GM12878 (cell line): ENCODE results near the gene COL4A1. TPM values are rescaled to one million over a fixed set of nuclear protein-coding genes. Genes with fewer than 3 reads are reported as not detected.

Source experiments
- ATAC-seq: fragments of 200-7000 bp; cut with Tn5 transposase; 3 replicates; pipeline ENCODE4 v1.9.1; 2020; ENCODE audit warnings: mild to moderate bottlenecking, moderate library complexity
- BruUV-seq: library from RNA; stranded (reverse); fragments of 400-500 nt; replicated peaks from 2 replicates; lab custom pipeline; 2021; lab: Mats Ljungman, UMichigan
- CTCF ChIA-PET: fragments of 300-600 bp; sonication (Branson Sonifier 250); formaldehyde crosslinking; extraction: SDS; loops from one replicate; lab custom pipeline; 2021; ENCODE audit warnings: inconsistent platforms; lab: Yijun Ruan, JAX
- POLR2A ChIA-PET: fragments of 350-600 bp; formaldehyde crosslinking; extraction: SDS; loops from one replicate; lab custom pipeline; 2021; ENCODE audit warnings: inconsistent platforms; lab: Charles Lee
- RAD21 ChIA-PET: fragments of 300-600 bp; sonication (Branson Sonifier 250); formaldehyde crosslinking; loops from one replicate; lab custom pipeline; 2023; ENCODE audit warnings: antibody characterized with exemption; ENCODE audit not compliant: unreplicated experiment; lab: Charles Lee
- SMC1A ChIA-PET: fragments of 300-600 bp; sonication (Branson Sonifier 250); formaldehyde crosslinking; loops from one replicate; lab custom pipeline; 2023; ENCODE audit not compliant: unreplicated experiment, uncharacterized antibody; lab: Charles Lee
- DNase-seq: peaks from one replicate; pipeline ENCODE4 v3.0.0-alpha.2; 2011; ENCODE audit warnings: low read depth, low spot score
- FAIRE-seq: peaks from 3 replicates; lab custom pipeline; 2011; peaks lifted over from hg19 to GRCh38; lab: Jason Lieb, UNC
- H2AFZ ChIP-seq: 2 replicates; pipeline ENCODE4 v1.6.0; 2011; ENCODE audit warnings: low read depth, low read length, control low read depth; ENCODE audit not compliant: control insufficient read depth
- H3K27ac ChIP-seq: 2 replicates; pipeline ENCODE4 v1.5.1; 2011; ENCODE audit warnings: control low read depth; ENCODE audit not compliant: control insufficient read depth, insufficient read depth
- H3K27me3 ChIP-seq, 2 experiments: replicated peaks in 1 of 2; 2 replicates each; pipeline versions ENCODE4 v1.6.0 to v1.6.1; 2011; ENCODE audit warnings: low read length in 1 of 2; ENCODE audit not compliant: control insufficient read depth in 2 of 2, insufficient read depth in 2 of 2
- H3K36me3 ChIP-seq, 2 experiments: 2 replicates each; pipeline ENCODE4 v1.5.1; 2011; ENCODE audit warnings: low read length in 1 of 2; ENCODE audit not compliant: control insufficient read depth in 2 of 2, insufficient read depth in 2 of 2
- H3K4me1 ChIP-seq: 2 replicates; pipeline ENCODE4 v1.6.1; 2011; ENCODE audit warnings: mild to moderate bottlenecking, low read length, moderate library complexity, mixed read lengths; ENCODE audit not compliant: control insufficient read depth, insufficient read depth
- H3K4me2 ChIP-seq: 2 replicates; pipeline ENCODE4 v1.6.0; 2011; ENCODE audit warnings: control low read depth; ENCODE audit not compliant: control insufficient read depth, insufficient read depth
- H3K4me3 ChIP-seq: fragments of 200-600 bp; sonication (generic); 2 replicates; pipeline ENCODE4 v1.5.1; 2016
- H3K79me2 ChIP-seq: 2 replicates; pipeline ENCODE4 v1.6.0; 2011; ENCODE audit warnings: low read length; ENCODE audit not compliant: control insufficient read depth, insufficient read depth
- H3K9ac ChIP-seq: 2 replicates; pipeline ENCODE4 v1.8.0; 2011; ENCODE audit warnings: low read length, control low read depth, mixed read lengths; ENCODE audit not compliant: control insufficient read depth, insufficient read depth
- H3K9me3 ChIP-seq: replicated peaks from 3 replicates; pipeline ENCODE4 v1.5.1; 2011; ENCODE audit warnings: mild to moderate bottlenecking, low read length; ENCODE audit not compliant: control insufficient read depth, insufficient read depth
- H4K20me1 ChIP-seq: 2 replicates; pipeline ENCODE4 v1.6.0; 2011; ENCODE audit not compliant: control insufficient read depth, insufficient read depth
- ATF3 ChIP-seq: IDR thresholded peaks from 2 replicates; pipeline ENCODE4 v1.6.1; 2011; ENCODE audit warnings: low read depth, mild to moderate bottlenecking, low read length, moderate library complexity, borderline replicate concordance; ENCODE audit errors: extremely low read depth
- ATF7 ChIP-seq: fragments of 450-650 bp; IDR thresholded peaks from 2 replicates; pipeline ENCODE4 v1.6.1; 2016; ENCODE audit warnings: low read depth, mild to moderate bottlenecking
- BCL3 ChIP-seq: IDR thresholded peaks from 2 replicates; pipeline ENCODE4 v1.6.1; 2011; ENCODE audit warnings: borderline replicate concordance, low read depth, mild to moderate bottlenecking, moderate library complexity, low read length; ENCODE audit not compliant: insufficient read depth, poor library complexity, severe bottlenecking
- BMI1 ChIP-seq: fragments of 450-650 bp; IDR thresholded peaks from 2 replicates; pipeline ENCODE4 v1.6.1; 2016; ENCODE audit warnings: mild to moderate bottlenecking, moderate library complexity, borderline replicate concordance
- CBFB ChIP-seq: IDR thresholded peaks from 2 replicates; pipeline ENCODE4 v1.6.1; 2016; ENCODE audit warnings: antibody characterized with exemption, low read depth
- FOXM1 ChIP-seq: IDR thresholded peaks from 2 replicates; pipeline ENCODE4 v1.6.1; 2012; ENCODE audit warnings: low read depth, mild to moderate bottlenecking, inconsistent platforms, low read length, moderate library complexity
- GABPA ChIP-seq: IDR thresholded peaks from 2 replicates; pipeline ENCODE4 v1.6.1; 2014; ENCODE audit warnings: antibody characterized with exemption, low read depth, mild to moderate bottlenecking, inconsistent platforms
- LARP7 ChIP-seq: fragments of 450-650 bp; IDR thresholded peaks from 2 replicates; pipeline ENCODE4 v1.6.1; 2017; ENCODE audit warnings: mild to moderate bottlenecking
- NR2C1 ChIP-seq: fragments of 450-650 bp; IDR thresholded peaks from 2 replicates; pipeline ENCODE4 v1.6.1; 2017; ENCODE audit warnings: antibody characterized with exemption, mild to moderate bottlenecking, moderate library complexity
- NR2C2 ChIP-seq: IDR thresholded peaks from 2 replicates; pipeline ENCODE4 v1.6.1; 2011; ENCODE audit warnings: borderline replicate concordance, low read depth; ENCODE audit not compliant: control insufficient read depth, insufficient read length
- STAT3 ChIP-seq: IDR thresholded peaks from 2 replicates; pipeline ENCODE4 v1.6.1; 2011; ENCODE audit warnings: low read depth, low read length, improper control_type of control experiment
- ZBTB40 ChIP-seq: fragments of 450-650 bp; IDR thresholded peaks from 2 replicates; pipeline ENCODE4 v1.6.1; 2016; ENCODE audit warnings: mild to moderate bottlenecking, moderate library complexity, borderline replicate concordance
- ZNF622 ChIP-seq: fragments of 450-650 bp; IDR thresholded peaks from 2 replicates; pipeline ENCODE4 v1.6.1; 2017; ENCODE audit warnings: mild to moderate bottlenecking, inconsistent platforms
- ZZZ3 ChIP-seq: IDR thresholded peaks from 2 replicates; pipeline ENCODE4 v1.6.1; 2011; ENCODE audit warnings: low read depth; ENCODE audit not compliant: control insufficient read depth, insufficient read length
- WGBS: methylation state at CpG from one replicate; pipeline ENCODE4 v1.1.6; 2016; ENCODE audit warnings: low lambda C conversion rate; ENCODE audit not compliant: insufficient replicate concordance, insufficient coverage; ENCODE audit errors: missing lambda C conversion rate; 5-methylcytosine and 5-hydroxymethylcytosine counted together
- in situ Hi-C: fragments of 300-500 bp; cut with MboI; formaldehyde crosslinking; loops from 9 replicates; pipeline ENCODE4 v1.14.3; 2018; ENCODE audit warnings: mixed read lengths
- intact Hi-C: fragments of 100-400 bp; cut with micrococcal nuclease; formaldehyde crosslinking; loops from one replicate; pipeline ENCODE4 v1.14.2; 2022; ENCODE audit not compliant: unreplicated experiment
- polyA plus RNA-seq, 11 experiments: library from polyadenylated mRNA; depleted of rRNA in 4 of 11; unstranded in 6 of 11; stranded (reverse) in 5 of 11; fragments of >200 nt; fragmentation: Nextera tagmentation in 4 of 11; fragmentation: Illumina TruSeq in 1 of 11; extraction: Ambion mirVana in 4 of 11; extraction: Trizol in 1 of 11; gene quantifications; 1 replicate in 1 of 11; 2 replicates in 10 of 11; pipeline versions ENCODE4 v1.2.1 to v1.2.3, GENCODE V29; 2011 to 2016; ENCODE audit warnings: inconsistent platforms in 2 of 11, missing spikeins in 2 of 11, low read depth in 1 of 11
- total RNA-seq, 4 experiments: library from RNA; depleted of rRNA in 3 of 4; stranded (reverse); fragments of >200 nt in 3 of 4; fragmentation: Illumina TruSeq in 1 of 4; extraction: Trizol in 1 of 4; gene quantifications; 2 replicates each; pipeline versions ENCODE4 v1.2.1 to v1.2.3, GENCODE V29; 2013 to 2021

COL4A1 gene
- total and polyA plus RNA-seq, 10 of the 15 experiments (the other 5 are each of a cell fraction or from before 2014, with no cell fraction given), result 0.07 to 0.31 (median 0.13) TPM; not detected in 6

GRCh38 chr13:110249326-110249725 lies 57.6 kb downstream of the COL4A1 start:
- no peak for FAIRE-seq
- H3K79me2 ChIP-seq, result no peaks in the 10 kb centered on the region
- H4K20me1 ChIP-seq, result no peaks in the 10 kb centered on the region
- no peak for ATAC-seq
- H3K27ac ChIP-seq, result no peak overlapping the region
- no peak overlapping the region for H3K4me2 ChIP-seq
- no peak overlapping the region for H3K9ac ChIP-seq
- DNase-seq, result no peak
- no peaks in the 10 kb centered on the region for H3K4me1 ChIP-seq
- H3K4me3 ChIP-seq, result no peak overlapping the region
- BruUV-seq, result no TSS peak
- no peaks in the 10 kb centered on the region for H3K9me3 ChIP-seq
- ChIA-PET RAD21 (interaction anchor here (4.4 kb wide), 1 partner anchor 195 kb away, joined by 15 read pairs; no protein-coding TSS in a partner anchor), SMC1A (interaction anchor here (1.5 to 2.0 kb wide), 3 partner anchors 21 to 194 kb away, joined by 4 to 10 read pairs (median 8); no protein-coding TSS in a partner anchor), POLR2A (no interaction called here), CTCF (interaction anchor here (0.6 to 1.1 kb wide), 7 partner anchors 11 to 206 kb away, joined by 3 to 6 read pairs (median 3); no protein-coding TSS in a partner anchor)
- 9% methylated on average over 13 of the region's 13 CpGs for WGBS
- intact Hi-C loops (no loop called here), in situ Hi-C loops (no loop called here)
- no peak overlapping the region for H2AFZ ChIP-seq
- H3K36me3 ChIP-seq, result no peaks in the 10 kb centered on the region
- no peaks in the 10 kb centered on the region; a peak in 1 of 4 replicates for H3K27me3 ChIP-seq
- TF ChIP-seq ZBTB40, result no peak
- no peak for TF ChIP-seq LARP7
- TF ChIP-seq GABPA, result no peak
- no peak for TF ChIP-seq FOXM1
- no peak for TF ChIP-seq CBFB
- TF ChIP-seq NR2C2, result no peak
- TF ChIP-seq NR2C1, result no peak
- no peak for TF ChIP-seq BMI1
- TF ChIP-seq BCL3, result no peak
- no peak for TF ChIP-seq ZNF622
- TF ChIP-seq ATF7, result no peak
- TF ChIP-seq ATF3, result no peak
- no peak for TF ChIP-seq ZZZ3
- no peak for TF ChIP-seq STAT3
